ENCODE results near the gene DGCR2. TPM values are rescaled to one million over a fixed set of nuclear protein-coding genes. Genes with fewer than 3 reads are reported as not detected.

DGCR2 gene
- total and polyA plus RNA-seq, 2 experiments from 2014 or later: 18.5 to 83.0 TPM

GRCh38 chr22:19166421-19166820 lies 44.2 kb upstream of the DGCR2 start:
- Histone ChIP-seq H3K4me3 (no peak overlapping the region), H3K36me3 (ENCODE audit: insufficient read depth) (no peaks in the 10 kb centered on the region), H3K79me2 (replicated peaks; ENCODE audit: insufficient read depth) (no peaks in the 10 kb centered on the region), H2AFZ (no peak overlapping the region), H3K4me1 (ENCODE audit: insufficient read depth) (no peaks in the 10 kb centered on the region; the same call in 1 of the 2 replicates), H3K27ac (ENCODE audit: low read depth) (no peak overlapping the region), H3K27me3 (ENCODE audit: insufficient read depth) (peaks cover 50% of the 10 kb centered on the region), H3K4me2 (no peak overlapping the region), H3F3A (replicated peaks; ENCODE audit: low read depth) (0 out of 2 replicates have a peak, but pooled peaks cover 2% of the 10 kb centered on the region), H3K9me2 (ENCODE audit: insufficient read depth) (no peaks in the 10 kb centered on the region), H4K20me1 (replicated peaks; ENCODE audit: insufficient read depth) (no peaks in the 10 kb centered on the region)
- peaks cover 3% of the 10 kb centered on the region; the same call in 1 of the 3 replicates for H3K36me3 Mint-ChIP-seq (ENCODE audit: low read depth)
- H3K4me3 Mint-ChIP-seq: no peak overlapping the region; the same call in 2 of the 3 replicates
- no peaks in the 10 kb centered on the region; the same call in 1 of the 3 replicates for H3K9me3 Mint-ChIP-seq
- DNase-seq (ENCODE audit: low spot score) (no peak), ATAC-seq (no peak)
- H3K27me3 Mint-ChIP-seq (ENCODE audit: insufficient read depth, low read depth, poor library complexity): peaks cover 57% of the 10 kb centered on the region
- H3K4me1 Mint-ChIP-seq: peaks cover 11% of the 10 kb centered on the region; the same call in 2 of the 3 replicates
- TF ChIP-seq JUNB (IDR thresholded peaks at IDR 0.05; ENCODE audit: unreplicated experiment) (no peak), EZH2phosphoT487 (IDR thresholded peaks at IDR 0.05; ENCODE audit: unreplicated experiment) (no peak), CTCF (conservative IDR thresholded peaks at IDR 0.05; ENCODE audit: low read depth in 2 of 2) (no peak), EZH2 (IDR thresholded peaks at IDR 0.05; ENCODE audit: low read depth, unreplicated experiment) (no peak), REST (IDR thresholded peaks at IDR 0.05; ENCODE audit: unreplicated experiment) (no peak), ZNF114 (CRISPR knock-in tag; IDR thresholded peaks at IDR 0.05) (no peak), NANOG (IDR thresholded peaks at IDR 0.05; ENCODE audit: borderline replicate concordance) (no peak), ZNF331 (CRISPR knock-in tag; IDR thresholded peaks at IDR 0.05; ENCODE audit: low read depth) (no peak), STAT1 (IDR thresholded peaks at IDR 0.05; ENCODE audit: unreplicated experiment) (no peak), ETS1 (IDR thresholded peaks at IDR 0.05) (no peak), CREB1 (CRISPR knock-in tag; IDR thresholded peaks at IDR 0.05; ENCODE audit: low read depth) (no peak)
- no peak overlapping the region for H3K27ac Mint-ChIP-seq

All from GM23338 (cell line).